IMR-90 (cell line): ENCODE data around the gene RPS15. TPM values are rescaled to one million over a fixed set of nuclear protein-coding genes. Genes with fewer than 3 reads are reported as not detected.

Experiments
- ATAC-seq: fragments of 200-7000 bp; cut with Tn5 transposase; 2 replicates; pipeline ENCODE4 v1.9.1; 2020; ENCODE audit warnings: low read depth, mild to moderate bottlenecking, moderate library complexity
- BruUV-seq: library from RNA; stranded (reverse); fragments of 400-500 nt; replicated peaks from 2 replicates; lab custom pipeline; 2021; lab: Mats Ljungman, UMichigan
- CTCF ChIA-PET: fragments of 300-600 bp; formaldehyde crosslinking; extraction: SDS; loops from one replicate; lab custom pipeline; 2021; ENCODE audit warnings: antibody characterized with exemption; lab: Yijun Ruan, JAX
- POLR2A ChIA-PET: fragments of 300-600 bp; sonication (Branson Sonifier 250); formaldehyde crosslinking; loops from one replicate; lab custom pipeline; 2022; ENCODE audit warnings: antibody characterized with exemption; ENCODE audit not compliant: unreplicated experiment; lab: Charles Lee
- DNase-seq: peaks from one replicate; pipeline ENCODE4 v3.0.0; 2013
- H2AFZ ChIP-seq: replicated peaks from 2 replicates; pipeline ENCODE3; 2013; ENCODE audit warnings: low read length, mild to moderate bottlenecking; ENCODE audit not compliant: poor library complexity
- H2AK5ac ChIP-seq: 2 replicates; pipeline ENCODE4 v1.6.1; 2013; ENCODE audit warnings: low read depth, low read length, inconsistent platforms
- H2AK9ac ChIP-seq: replicated peaks from 2 replicates; pipeline ENCODE3; 2013; ENCODE audit warnings: mild to moderate bottlenecking, low read depth, low read length, moderate library complexity; ENCODE audit not compliant: poor library complexity
- H2BK120ac ChIP-seq: 2 replicates; pipeline ENCODE4 v1.6.1; 2013; ENCODE audit warnings: low read depth, low read length, inconsistent platforms
- H2BK15ac ChIP-seq: 3 replicates; pipeline ENCODE4 v1.6.1; 2013; ENCODE audit warnings: low read depth, low read length, inconsistent platforms
- H2BK20ac ChIP-seq: 2 replicates; pipeline ENCODE4 v1.6.1; 2013; ENCODE audit warnings: low read depth, mild to moderate bottlenecking, inconsistent platforms, low read length, moderate library complexity
- H2BK5ac ChIP-seq: 2 replicates; pipeline ENCODE4 v1.6.1; 2013; ENCODE audit warnings: mild to moderate bottlenecking, low read depth, low read length, inconsistent platforms; ENCODE audit not compliant: poor library complexity, severe bottlenecking
- H3K14ac ChIP-seq: replicated peaks from 2 replicates; pipeline ENCODE4 v1.6.1; 2013; ENCODE audit warnings: low read depth, low read length, inconsistent platforms
- H3K18ac ChIP-seq: 2 replicates; pipeline ENCODE4 v1.6.1; 2013; ENCODE audit warnings: low read depth, low read length, control low read depth
- H3K23ac ChIP-seq: 2 replicates; pipeline ENCODE4 v1.6.1; 2013; ENCODE audit warnings: low read depth, low read length, inconsistent platforms
- H3K27ac ChIP-seq: 2 replicates; pipeline ENCODE4 v1.5.1; 2013; ENCODE audit warnings: mild to moderate bottlenecking, control low read depth, low read length; ENCODE audit not compliant: insufficient read depth
- H3K27me3 ChIP-seq: 2 replicates; pipeline ENCODE4 v1.6.1; 2013; ENCODE audit warnings: low read length; ENCODE audit not compliant: control insufficient read depth, insufficient read depth
- H3K36me3 ChIP-seq: 2 replicates; pipeline ENCODE4 v1.6.1; 2013; ENCODE audit warnings: low read length, mixed read lengths; ENCODE audit not compliant: control insufficient read depth, insufficient read depth
- H3K4ac ChIP-seq: 2 replicates; pipeline ENCODE4 v1.6.1; 2013; ENCODE audit warnings: low read depth, low read length, inconsistent platforms
- H3K4me1 ChIP-seq: 2 replicates; pipeline ENCODE4 v1.6.1; 2013; ENCODE audit warnings: low read length, mixed read lengths; ENCODE audit not compliant: control insufficient read depth, insufficient read depth
- H3K4me2 ChIP-seq: 2 replicates; pipeline ENCODE4 v1.6.1; 2013; ENCODE audit warnings: low read depth, mild to moderate bottlenecking, control low read depth, low read length, moderate library complexity
- H3K4me3 ChIP-seq: 2 replicates; pipeline ENCODE4 v1.5.1; 2013; ENCODE audit warnings: low read depth, mild to moderate bottlenecking, control low read depth, low read length, moderate library complexity; ENCODE audit not compliant: insufficient read depth
- H3K56ac ChIP-seq: 2 replicates; pipeline ENCODE4 v1.6.1; 2013; ENCODE audit warnings: low read length, inconsistent platforms; ENCODE audit not compliant: insufficient read depth; ENCODE audit errors: extremely low read depth
- H3K79me1 ChIP-seq, 2 experiments: 2 replicates each; pipeline ENCODE4 v1.6.1; 2013; ENCODE audit warnings: low read length in 2 of 2, inconsistent platforms in 1 of 2, low read depth in 1 of 2
- H3K9ac ChIP-seq: 2 replicates; pipeline ENCODE4 v1.6.1; 2013; ENCODE audit warnings: low read depth, low read length, control low read depth
- H3K9me1 ChIP-seq: 2 replicates; pipeline ENCODE4 v1.6.1; 2013; ENCODE audit warnings: low read length, inconsistent platforms; ENCODE audit not compliant: insufficient read depth
- H3K9me3 ChIP-seq: 2 replicates; pipeline ENCODE4 v1.6.1; 2013; ENCODE audit warnings: low read length; ENCODE audit not compliant: control insufficient read depth, insufficient read depth
- H4K20me1 ChIP-seq: 2 replicates; pipeline ENCODE4 v1.6.1; 2013; ENCODE audit warnings: low read length, inconsistent platforms; ENCODE audit not compliant: insufficient read depth
- H4K5ac ChIP-seq: 2 replicates; pipeline ENCODE4 v1.6.1; 2013; ENCODE audit warnings: mild to moderate bottlenecking, low read depth, low read length, control low read depth
- H4K8ac ChIP-seq, 2 experiments: 2 replicates each; pipeline ENCODE4 v1.6.1; 2013; ENCODE audit warnings: low read depth in 2 of 2, low read length in 2 of 2, control low read depth in 1 of 2, inconsistent platforms in 1 of 2
- H4K91ac ChIP-seq: 2 replicates; pipeline ENCODE4 v1.6.1; 2013; ENCODE audit warnings: low read depth, low read length, inconsistent platforms; ENCODE audit not compliant: insufficient read depth
- BHLHE40 ChIP-seq: fragments of 150-350 bp; IDR thresholded peaks from 2 replicates; pipeline ENCODE4 v1.6.1; 2016; ENCODE audit warnings: mild to moderate bottlenecking, low read depth, low read length
- CEBPB ChIP-seq: IDR thresholded peaks from 2 replicates; pipeline ENCODE4 v1.6.1; 2012; ENCODE audit warnings: low read depth, low read length, improper control_type of control experiment
- CHD1 ChIP-seq: IDR thresholded peaks from 2 replicates; pipeline ENCODE4 v1.6.1; 2012; ENCODE audit warnings: low read depth, low read length, improper control_type of control experiment
- FOS ChIP-seq: fragments of 150-350 bp; IDR thresholded peaks from 2 replicates; pipeline ENCODE4 v1.6.1; 2016; ENCODE audit warnings: low read depth, low read length
- MAFK ChIP-seq: IDR thresholded peaks from 2 replicates; pipeline ENCODE4 v1.6.1; 2012; ENCODE audit warnings: low read depth, low read length, improper control_type of control experiment
- MAZ ChIP-seq: IDR thresholded peaks from 2 replicates; pipeline ENCODE4 v1.6.1; 2012; ENCODE audit warnings: low read depth, mild to moderate bottlenecking, low read length, improper control_type of control experiment, moderate library complexity, borderline replicate concordance
- MXI1 ChIP-seq: IDR thresholded peaks from 2 replicates; pipeline ENCODE4 v1.6.1; 2012; ENCODE audit warnings: low read depth, mild to moderate bottlenecking, low read length, moderate library complexity, borderline replicate concordance
- NFE2L2 ChIP-seq: fragments of 150-350 bp; IDR thresholded peaks from 2 replicates; pipeline ENCODE4 v1.6.1; 2016; ENCODE audit warnings: low read depth, mild to moderate bottlenecking, low read length
- POLR2A ChIP-seq: IDR thresholded peaks from 2 replicates; pipeline ENCODE4 v1.6.1; 2012; ENCODE audit warnings: mild to moderate bottlenecking, low read depth, low read length
- RAD21 ChIP-seq: IDR thresholded peaks from 2 replicates; pipeline ENCODE4 v1.6.1; 2012; ENCODE audit warnings: low read length, improper control_type of control experiment
- RCOR1 ChIP-seq: IDR thresholded peaks from 2 replicates; pipeline ENCODE4 v1.6.1; 2012; ENCODE audit warnings: mild to moderate bottlenecking, low read length, improper control_type of control experiment; ENCODE audit not compliant: insufficient replicate concordance
- RFX5 ChIP-seq: IDR thresholded peaks from 2 replicates; pipeline ENCODE4 v1.8.0; 2012; ENCODE audit warnings: low read depth, mild to moderate bottlenecking, low read length, moderate library complexity
- SMC3 ChIP-seq: fragments of 150-350 bp; IDR thresholded peaks from 2 replicates; pipeline ENCODE4 v1.6.1; 2016; ENCODE audit warnings: low read depth, mild to moderate bottlenecking, antibody characterized with exemption, low read length, moderate library complexity
- WGBS, 2 experiments: methylation state at CpG; one replicate each; pipeline versions ENCODE4 v1.1.5 to v1.1.7; 2013; ENCODE audit warnings: missing lambda C conversion rate in 2 of 2; ENCODE audit not compliant: insufficient read length in 1 of 2; ENCODE audit errors: extremely low coverage in 2 of 2; 5-methylcytosine and 5-hydroxymethylcytosine counted together
- dilution Hi-C: fragments of 300-500 bp; cut with HindIII; formaldehyde crosslinking; loops from one replicate; pipeline ENCODE4 v1.14.3; 2018; ENCODE audit warnings: low sequenced_read_pairs; ENCODE audit not compliant: unreplicated experiment
- in situ Hi-C: fragments of 300-500 bp; cut with MboI; formaldehyde crosslinking; loops from 3 replicates; pipeline ENCODE4 v1.14.3; 2019; ENCODE audit warnings: low sequenced_read_pairs, inconsistent platforms, mixed read lengths
- intact Hi-C: fragments of 100-400 bp; cut with micrococcal nuclease; formaldehyde crosslinking; loops from 2 replicates; pipeline ENCODE4 v1.10.0; 2022
- polyA plus RNA-seq, 3 experiments: library from polyadenylated mRNA; depleted of rRNA; stranded (reverse); fragments of >200 nt; gene quantifications; 2 replicates each; pipeline ENCODE4 v1.2.3, GENCODE V29; 2012; ENCODE audit warnings: low replicate concordance in 1 of 3
- total RNA-seq: library from RNA; depleted of rRNA; stranded (reverse); fragments of >200 nt; gene quantifications from 2 replicates; pipeline ENCODE4 v1.2.3, GENCODE V29; 2012
- TF ChIP-seq, protein P1 (sequence below): fragments of 150-350 bp; IDR thresholded peaks from 2 replicates; pipeline ENCODE4 v1.6.1; 2016; ENCODE audit warnings: low read depth, mild to moderate bottlenecking, low read length, moderate library complexity, borderline replicate concordance
- TF ChIP-seq, protein P2 (sequence below): fragments of 150-350 bp; IDR thresholded peaks from 2 replicates; pipeline ENCODE4 v1.6.1; 2017; ENCODE audit warnings: mild to moderate bottlenecking, antibody characterized with exemption, low read length, low read depth
- TF ChIP-seq, protein P3 (sequence below): conservative IDR thresholded peaks from 2 replicates; pipeline ENCODE4 v1.5.1; 2012; ENCODE audit warnings: mild to moderate bottlenecking, low read depth, low read length, improper control_type of control experiment

RPS15 gene
- total and polyA plus RNA-seq, 2 of the 4 experiments (the other 2 are of a cell fraction) = 1,179 to 1,855 TPM

DNA sequence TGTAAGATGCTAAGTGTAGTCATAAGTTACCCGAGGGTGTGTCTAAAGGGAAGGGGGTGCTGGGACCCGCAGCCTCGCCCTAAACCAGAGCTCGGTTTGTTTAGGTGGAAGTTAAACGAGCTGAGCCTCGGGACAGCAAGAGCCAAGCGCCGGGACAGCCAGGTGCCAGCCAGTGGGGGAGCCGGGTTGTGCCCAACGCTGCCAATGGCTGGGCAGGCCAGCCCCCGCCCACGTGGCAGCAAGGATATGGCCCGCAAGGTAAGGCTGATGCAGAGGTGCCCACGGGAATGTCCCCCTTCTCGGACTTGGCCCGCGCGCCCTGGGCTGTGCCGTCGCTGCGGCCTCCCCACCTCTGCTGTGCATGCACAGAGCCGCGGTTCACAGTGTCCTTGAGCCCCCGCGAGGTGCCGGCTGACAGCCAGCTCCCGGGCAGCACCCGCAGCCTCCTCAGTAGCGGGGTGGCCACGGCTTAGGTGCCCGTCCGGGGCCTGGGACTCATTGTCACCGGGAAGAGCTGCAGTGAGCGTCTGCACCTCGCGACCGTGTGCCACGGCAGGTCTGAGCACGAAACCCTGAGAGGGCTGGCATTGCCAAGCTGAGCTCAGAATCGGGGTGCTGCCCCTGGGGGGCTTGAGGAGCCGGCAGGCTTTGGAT, 9.3 kb upstream of the RPS15 start:
- H2BK120ac ChIP-seq = no peak overlapping the region
- no peak overlapping the region for H3K18ac ChIP-seq
- H4K91ac ChIP-seq = no peak overlapping the region
- ATAC-seq = no peak
- intact Hi-C loops (no loop called here), in situ Hi-C loops (no loop called here), dilution Hi-C loops (no loop called here)
- H3K4me1 ChIP-seq = no peaks in the 10 kb centered on the region
- no peak overlapping the region for H2AK9ac ChIP-seq
- no peak overlapping the region for H3K14ac ChIP-seq
- no peak overlapping the region for H2AK5ac ChIP-seq
- no TSS peak for BruUV-seq
- H3K4me3 ChIP-seq = no peak overlapping the region
- no peak overlapping the region for H3K27ac ChIP-seq
- H2BK20ac ChIP-seq = no peak overlapping the region
- H3K79me1 ChIP-seq = peaks cover 25 to 72% of the 10 kb centered on the region in 2 experiments
- CTCF ChIA-PET = no interaction called here
- no peak overlapping the region for H3K4me2 ChIP-seq
- H3K9me1 ChIP-seq = 0 out of 2 replicates have a peak, but pooled peaks cover 3% of the 10 kb centered on the region
- no peak for DNase-seq
- H4K5ac ChIP-seq = no peak overlapping the region
- no peak overlapping the region for H2BK5ac ChIP-seq
- H2BK15ac ChIP-seq = no peak overlapping the region
- H3K56ac ChIP-seq = no peak overlapping the region
- no peak overlapping the region for H4K8ac ChIP-seq
- H3K4ac ChIP-seq = no peak overlapping the region
- H3K27me3 ChIP-seq = no peaks in the 10 kb centered on the region
- H4K20me1 ChIP-seq = peaks cover 39% of the 10 kb centered on the region
- TF ChIP-seq MAFK = no peak
- no peak for TF ChIP-seq CEBPB
- TF ChIP-seq RFX5 = no peak
- TF ChIP-seq MAZ = no peak
- no peak for TF ChIP-seq FOS
- no peak for TF ChIP-seq MXI1
- no peak for TF ChIP-seq BHLHE40
- TF ChIP-seq, protein P1, sequence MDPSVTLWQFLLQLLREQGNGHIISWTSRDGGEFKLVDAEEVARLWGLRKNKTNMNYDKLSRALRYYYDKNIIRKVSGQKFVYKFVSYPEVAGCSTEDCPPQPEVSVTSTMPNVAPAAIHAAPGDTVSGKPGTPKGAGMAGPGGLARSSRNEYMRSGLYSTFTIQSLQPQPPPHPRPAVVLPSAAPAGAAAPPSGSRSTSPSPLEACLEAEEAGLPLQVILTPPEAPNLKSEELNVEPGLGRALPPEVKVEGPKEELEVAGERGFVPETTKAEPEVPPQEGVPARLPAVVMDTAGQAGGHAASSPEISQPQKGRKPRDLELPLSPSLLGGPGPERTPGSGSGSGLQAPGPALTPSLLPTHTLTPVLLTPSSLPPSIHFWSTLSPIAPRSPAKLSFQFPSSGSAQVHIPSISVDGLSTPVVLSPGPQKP = no peak
- TF ChIP-seq CHD1 = no peak
- TF ChIP-seq, protein P2, sequence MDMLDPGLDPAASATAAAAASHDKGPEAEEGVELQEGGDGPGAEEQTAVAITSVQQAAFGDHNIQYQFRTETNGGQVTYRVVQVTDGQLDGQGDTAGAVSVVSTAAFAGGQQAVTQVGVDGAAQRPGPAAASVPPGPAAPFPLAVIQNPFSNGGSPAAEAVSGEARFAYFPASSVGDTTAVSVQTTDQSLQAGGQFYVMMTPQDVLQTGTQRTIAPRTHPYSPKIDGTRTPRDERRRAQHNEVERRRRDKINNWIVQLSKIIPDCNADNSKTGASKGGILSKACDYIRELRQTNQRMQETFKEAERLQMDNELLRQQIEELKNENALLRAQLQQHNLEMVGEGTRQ = no peak
- TF ChIP-seq RAD21 = no peak
- no peak for TF ChIP-seq NFE2L2
- no peak for TF ChIP-seq SMC3
- TF ChIP-seq, protein P3, sequence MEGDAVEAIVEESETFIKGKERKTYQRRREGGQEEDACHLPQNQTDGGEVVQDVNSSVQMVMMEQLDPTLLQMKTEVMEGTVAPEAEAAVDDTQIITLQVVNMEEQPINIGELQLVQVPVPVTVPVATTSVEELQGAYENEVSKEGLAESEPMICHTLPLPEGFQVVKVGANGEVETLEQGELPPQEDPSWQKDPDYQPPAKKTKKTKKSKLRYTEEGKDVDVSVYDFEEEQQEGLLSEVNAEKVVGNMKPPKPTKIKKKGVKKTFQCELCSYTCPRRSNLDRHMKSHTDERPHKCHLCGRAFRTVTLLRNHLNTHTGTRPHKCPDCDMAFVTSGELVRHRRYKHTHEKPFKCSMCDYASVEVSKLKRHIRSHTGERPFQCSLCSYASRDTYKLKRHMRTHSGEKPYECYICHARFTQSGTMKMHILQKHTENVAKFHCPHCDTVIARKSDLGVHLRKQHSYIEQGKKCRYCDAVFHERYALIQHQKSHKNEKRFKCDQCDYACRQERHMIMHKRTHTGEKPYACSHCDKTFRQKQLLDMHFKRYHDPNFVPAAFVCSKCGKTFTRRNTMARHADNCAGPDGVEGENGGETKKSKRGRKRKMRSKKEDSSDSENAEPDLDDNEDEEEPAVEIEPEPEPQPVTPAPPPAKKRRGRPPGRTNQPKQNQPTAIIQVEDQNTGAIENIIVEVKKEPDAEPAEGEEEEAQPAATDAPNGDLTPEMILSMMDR = no peak
- no peak for TF ChIP-seq RCOR1
- TF ChIP-seq POLR2A = no peak
- no peaks in the 10 kb centered on the region for H3K9me3 ChIP-seq
- no peak overlapping the region for H2AFZ ChIP-seq
- POLR2A ChIA-PET = no interaction called here
- no peak overlapping the region for H3K9ac ChIP-seq
- 95% methylated on average over 35 of the region's 41 CpGs; no CpG with 5 or more reads in 1 of the 2 experiments for WGBS, 2 experiments
- H3K36me3 ChIP-seq = peaks cover 72% of the 10 kb centered on the region
- H3K23ac ChIP-seq = no peak overlapping the region
